Esophagus muscularis mucosa (tissue), 4 donors: Measurements from ENCODE around the gene PARD6G. TPM values are rescaled to one million over a fixed set of nuclear protein-coding genes. Genes with fewer than 3 reads are reported as not detected.

Experiments used
- DNase-seq: peaks from one replicate; pipeline ENCODE4 v3.0.0-alpha.2; 2017; ENCODE audit errors: extremely low spot score
- H3K27ac ChIP-seq, 4 donors: fragments of 200-600 bp; sonication (generic); replicated peaks in 1 of 4; 1 replicate in 3 of 4; 2 replicates in 1 of 4; pipeline ENCODE4 v1.5.1; 2016 to 2019; ENCODE audit warnings: mild to moderate bottlenecking in 1 of 4
- H3K27me3 ChIP-seq, 4 donors: fragments of 200-600 bp; sonication (generic); one replicate each; pipeline versions ENCODE4 v1.5.1 to v1.6.0; 2016 to 2019
- H3K36me3 ChIP-seq, 4 donors: fragments of 200-600 bp; sonication (generic); one replicate each; pipeline ENCODE4 v1.5.1; 2016 to 2019
- H3K4me1 ChIP-seq, 4 donors: fragments of 200-600 bp; sonication (generic); one replicate each; pipeline ENCODE4 v1.5.1; 2016 to 2019
- H3K4me3 ChIP-seq, 4 donors: fragments of 200-600 bp; sonication (generic); 1 replicate in 2 of 4; 2 replicates in 2 of 4; pipeline ENCODE4 v1.5.1; 2016 to 2019; ENCODE audit warnings: mild to moderate bottlenecking in 4 of 4, moderate library complexity in 1 of 4
- H3K9me3 ChIP-seq, 4 donors: fragments of 200-600 bp; sonication (generic); 1 replicate in 3 of 4; 2 replicates in 1 of 4; pipeline ENCODE4 v1.5.1; 2016 to 2019
- CTCF ChIP-seq, 3 experiments: fragments of 200-600 bp in 2 of 3; fragments of 450-650 bp in 1 of 3; sonication (generic) in 2 of 3; IDR thresholded peaks; one replicate each; pipeline ENCODE4 v1.5.1; 2017 to 2019; ENCODE audit warnings: antibody characterized with exemption in 3 of 3, mild to moderate bottlenecking in 2 of 3, moderate library complexity in 1 of 3
- EP300 ChIP-seq: sonication (generic); formaldehyde crosslinking; IDR thresholded peaks from one replicate; pipeline ENCODE4 v1.6.1; 2017; ENCODE audit warnings: antibody characterized with exemption
- POLR2A ChIP-seq: fragments of 450-650 bp; IDR thresholded peaks from one replicate; pipeline ENCODE4 v1.6.1; 2017; ENCODE audit warnings: antibody characterized with exemption, moderate library complexity, mild to moderate bottlenecking, low read depth
- POLR2AphosphoS5 ChIP-seq, 2 donors: sonication (generic); formaldehyde crosslinking; IDR thresholded peaks; one replicate each; pipeline ENCODE4 v1.6.1; 2017; ENCODE audit warnings: antibody characterized with exemption in 2 of 2
- WGBS: methylation state at CpG from one replicate; pipeline ENCODE4 v1.1.5; 2018; 5-methylcytosine and 5-hydroxymethylcytosine counted together
- intact Hi-C: fragments of 100-400 bp; cut with DNase I; formaldehyde crosslinking; loops from one replicate; pipeline ENCODE4 v1.15.1; 2023
- total RNA-seq, 4 donors: library from RNA; depleted of rRNA; stranded (reverse); fragments of >200 nt; gene quantifications; one replicate each; pipeline versions ENCODE4 v1.1.0 to v1.2.1, GENCODE V29; 2016

Gene PARD6G
- total RNA-seq, 4 donors from 2014 or later: 5.4 to 11.3 (median 10.4) TPM

- intact Hi-C loops: no loop called here
- WGBS: 95% methylated on average over 2 of the region's 2 CpGs
- no peak overlapping the region for H3K27ac ChIP-seq
- DNase-seq: no peak
- H3K27me3 ChIP-seq: no peaks in the 10 kb centered on the region
- H3K36me3 ChIP-seq: no peaks in the 10 kb centered on the region
- H3K4me3 ChIP-seq: no peak overlapping the region
- TF ChIP-seq EP300: no peak
- no peak for TF ChIP-seq POLR2AphosphoS5 (IDR thresholded peaks at IDR 0.05)
- no peak for TF ChIP-seq POLR2A
- TF ChIP-seq CTCF (IDR thresholded peaks at IDR 0.05): no peak
- no peaks in the 10 kb centered on the region for H3K4me1 ChIP-seq
- no peaks in the 10 kb centered on the region for H3K9me3 ChIP-seq
These were observed 12.9 kb downstream of the PARD6G start for GRCh38 chr18:80234398-80234797.

- Histone ChIP-seq H3K9me3 (no peaks in the 10 kb centered on the region), H3K27me3 (no peaks in the 10 kb centered on the region), H3K4me1 (peaks cover 0 to 3% (median 0%) of the 10 kb centered on the region in 4 donors), H3K27ac (no peak overlapping the region), H3K36me3 (no peaks in the 10 kb centered on the region), H3K4me3 (no peak overlapping the region)
- TF ChIP-seq CTCF (IDR thresholded peaks at IDR 0.05) (no peak), POLR2A (no peak), EP300 (no peak), POLR2AphosphoS5 (IDR thresholded peaks at IDR 0.05) (no peak)
- intact Hi-C loops: no loop called here
- WGBS: 84% methylated on average over 8 of the region's 8 CpGs
- DNase-seq: no peak
These were observed 13.4 kb downstream of the PARD6G start for GRCh38 chr18:80233899-80234298.

- no peak for DNase-seq
These were observed 14.0 kb downstream of the PARD6G start for GRCh38 chr18:80233201-80233835.

GRCh38 chr18:80232710-80233109, 14.6 kb downstream of the PARD6G start:
- Histone ChIP-seq H3K4me3 (no peak overlapping the region), H3K27me3 (no peaks in the 10 kb centered on the region), H3K27ac (no peak overlapping the region), H3K4me1 (peaks cover 0 to 3% (median 0%) of the 10 kb centered on the region in 4 donors), H3K36me3 (no peaks in the 10 kb centered on the region), H3K9me3 (no peaks in the 10 kb centered on the region)
- 96% methylated on average over 4 of the region's 4 CpGs for WGBS
- DNase-seq: no peak
- intact Hi-C loops: no loop called here
- TF ChIP-seq EP300: no peak
- TF ChIP-seq POLR2AphosphoS5 (IDR thresholded peaks at IDR 0.05): no peak
- TF ChIP-seq POLR2A: no peak
- TF ChIP-seq CTCF (IDR thresholded peaks at IDR 0.05): no peak

More at GRCh38 chr18:80233201-80233835, 14.0 kb downstream of the PARD6G start:
- Histone ChIP-seq H3K27ac (no peak overlapping the region), H3K4me1 (peaks cover 0 to 3% (median 0%) of the 10 kb centered on the region in 4 donors), H3K36me3 (no peaks in the 10 kb centered on the region), H3K4me3 (no peak overlapping the region), H3K27me3 (no peaks in the 10 kb centered on the region), H3K9me3 (no peaks in the 10 kb centered on the region)
- TF ChIP-seq EP300: no peak
- no peak for TF ChIP-seq POLR2AphosphoS5 (IDR thresholded peaks at IDR 0.05)
- TF ChIP-seq CTCF (IDR thresholded peaks at IDR 0.05): no peak
- TF ChIP-seq POLR2A: no peak
- intact Hi-C loops: no loop called here
- WGBS: 88% methylated on average over 7 of the region's 7 CpGs

- H3K4me1 ChIP-seq: peaks cover 0 to 3% (median 0%) of the 10 kb centered on the region in 4 donors
- 98% methylated on average over 5 of the region's 5 CpGs for WGBS
- H3K9me3 ChIP-seq: no peaks in the 10 kb centered on the region
- no peak overlapping the region for H3K27ac ChIP-seq
- intact Hi-C loops: no loop called here
- DNase-seq: no peak
- H3K36me3 ChIP-seq: no peaks in the 10 kb centered on the region
- no peak for TF ChIP-seq CTCF (IDR thresholded peaks at IDR 0.05)
- no peak for TF ChIP-seq EP300
- TF ChIP-seq POLR2A: no peak
- no peak for TF ChIP-seq POLR2AphosphoS5 (IDR thresholded peaks at IDR 0.05)
- no peak overlapping the region for H3K4me3 ChIP-seq
- no peaks in the 10 kb centered on the region for H3K27me3 ChIP-seq
These were observed 15.3 kb downstream of the PARD6G start for GRCh38 chr18:80232030-80232429.
